Measurements from ENCODE around the gene PRRC2B. TPM values are rescaled to one million over a fixed set of nuclear protein-coding genes. Genes with fewer than 3 reads are reported as not detected.

The PRRC2B gene
- total RNA-seq, 1 experiment from 2014 or later: 200 TPM

GRCh38 chr9:131396626-131397025 is 2.7 kb downstream of the PRRC2B start:
- in situ Hi-C loops (cut with HindIII; ENCODE audit: low pct_unique_long_range_greater_than_20kb, low sequenced_read_pairs) (no loop called here), intact Hi-C loops (cut with micrococcal nuclease; ENCODE audit: unreplicated experiment) (no loop called here)
- CTCF ChIA-PET: no interaction called here
- peaks cover 2% of the 10 kb centered on the region for H3K36me3 ChIP-seq (ENCODE audit: control insufficient read depth, insufficient read depth, low read length)
- no peaks in the 10 kb centered on the region for H3K27me3 ChIP-seq (ENCODE audit: control insufficient read depth, insufficient read depth, low read length)
- no TSS peak for BruUV-seq (replicated peaks)
- no peaks in the 10 kb centered on the region for H3K9me3 ChIP-seq (ENCODE audit: control insufficient read depth, insufficient read depth, low read depth, low read length)
- no peak for ATAC-seq
- DNase-seq (ENCODE audit: low read depth, low spot score): no peak
- H3K4me1 ChIP-seq (ENCODE audit: control insufficient read depth, insufficient read depth, low read length): peaks cover 34% of the 10 kb centered on the region
- peak overlapping the region; percentile 60 to 85 for H3K4me3 ChIP-seq (ENCODE audit: low read depth in 2 of 2, low read length in 2 of 2)
- POLR2A ChIA-PET: interaction anchor here (0.6 kb wide), 1 partner anchor 26 kb away, joined by 3 read pairs; no protein-coding TSS in a partner anchor
- peak overlapping the region; percentile 79 for H3K27ac ChIP-seq (ENCODE audit: low read length)
- TF ChIP-seq POLR2AphosphoS5 (IDR thresholded peaks at IDR 0.05; ENCODE audit: low read depth, low read length) (no peak), SIN3A (IDR thresholded peaks at IDR 0.05; ENCODE audit: borderline replicate concordance, insufficient read depth, low read depth, low read length) (no peak), CTCF (IDR thresholded peaks at IDR 0.05) (no peak), TCF7L2 (IDR thresholded peaks at IDR 0.05; ENCODE audit: low read depth, low read length) (no peak), REST (IDR thresholded peaks at IDR 0.05; ENCODE audit: insufficient read depth in 1 of 2, low read depth in 2 of 2, low read length in 1 of 2) (no peak)

- POLR2A ChIA-PET: no interaction called here
- BruUV-seq (replicated peaks): no TSS peak
- H3K4me1 ChIP-seq (ENCODE audit: control insufficient read depth, insufficient read depth, low read length): peaks cover 39% of the 10 kb centered on the region
- peak overlapping the region; percentile 79 for H3K27ac ChIP-seq (ENCODE audit: low read length)
- CTCF ChIA-PET: no interaction called here
- DNase-seq (ENCODE audit: low read depth, low spot score) (no peak), ATAC-seq (no peak)
- no peaks in the 10 kb centered on the region for H3K27me3 ChIP-seq (ENCODE audit: control insufficient read depth, insufficient read depth, low read length)
- H3K36me3 ChIP-seq (ENCODE audit: control insufficient read depth, insufficient read depth, low read length): peaks cover 2% of the 10 kb centered on the region
- TF ChIP-seq TCF7L2 (IDR thresholded peaks at IDR 0.05; ENCODE audit: low read depth, low read length) (no peak), CTCF (IDR thresholded peaks at IDR 0.05) (no peak), REST (IDR thresholded peaks at IDR 0.05; ENCODE audit: insufficient read depth in 1 of 2, low read depth in 2 of 2, low read length in 1 of 2) (no peak), SIN3A (IDR thresholded peaks at IDR 0.05; ENCODE audit: borderline replicate concordance, insufficient read depth, low read depth, low read length) (no peak), POLR2AphosphoS5 (IDR thresholded peaks at IDR 0.05; ENCODE audit: low read depth, low read length) (no peak)
- in situ Hi-C loops (cut with HindIII; ENCODE audit: low pct_unique_long_range_greater_than_20kb, low sequenced_read_pairs) (no loop called here), intact Hi-C loops (cut with micrococcal nuclease; ENCODE audit: unreplicated experiment) (no loop called here)
- H3K9me3 ChIP-seq (ENCODE audit: control insufficient read depth, insufficient read depth, low read depth, low read length): no peaks in the 10 kb centered on the region
- H3K4me3 ChIP-seq (ENCODE audit: low read depth in 2 of 2, low read length in 2 of 2): peak overlapping the region; percentile 60 to 85
Measured at GRCh38 chr9:131397100-131397790, 3.4 kb downstream of the PRRC2B start.

Data from Panc1 (cell line).